ENCODE results near the gene CACNG3. TPM values are rescaled to one million over a fixed set of nuclear protein-coding genes. Genes with fewer than 3 reads are reported as not detected.

Gene CACNG3
- total RNA-seq, 1 experiment from 2014 or later: not detected

- DNase-seq: no peak
- no peaks in the 10 kb centered on the region for H3K9me2 ChIP-seq (replicated peaks; ENCODE audit: low read length)
- intact Hi-C loops (cut with micrococcal nuclease): no loop called here
- H3K27ac ChIP-seq (ENCODE audit: low read length): no peak overlapping the region
- no TSS peak for BruUV-seq (replicated peaks)
- TF ChIP-seq CTCF (conservative IDR thresholded peaks at IDR 0.05; ENCODE audit: low read depth, low read length) (no peak), EZH2 (IDR thresholded peaks at IDR 0.05; ENCODE audit: low read length, unreplicated experiment) (no peak), EZH2phosphoT487 (IDR thresholded peaks at IDR 0.05; ENCODE audit: borderline replicate concordance, low read length) (no peak)
- no peaks in the 10 kb centered on the region for H4K20me1 ChIP-seq (ENCODE audit: low read length)
- H3F3A ChIP-seq (ENCODE audit: low read length, unreplicated experiment): no peaks in the 10 kb centered on the region
- no peak for ATAC-seq
- no peaks in the 10 kb centered on the region for H3K79me2 ChIP-seq (ENCODE audit: low read length)
- ChIA-PET CTCF (no interaction called here), POLR2A (ENCODE audit: unreplicated experiment) (no interaction called here)
- H3K4me1 ChIP-seq (ENCODE audit: insufficient read depth, low read length): no peaks in the 10 kb centered on the region
- H3K4me3 ChIP-seq (ENCODE audit: low read length): no peak overlapping the region
- peaks cover 35% of the 10 kb centered on the region for H3K27me3 ChIP-seq (ENCODE audit: low read length)
- H3K9me3 ChIP-seq (ENCODE audit: low read length): no peaks in the 10 kb centered on the region
- H2AFZ ChIP-seq (ENCODE audit: low read length): no peak overlapping the region
- H3K9ac ChIP-seq (ENCODE audit: low read length): no peak overlapping the region
- H3K4me2 ChIP-seq (ENCODE audit: low read length): no peak overlapping the region
- H3K36me3 ChIP-seq (ENCODE audit: low read depth, low read length): no peaks in the 10 kb centered on the region
Measured at GRCh38 chr16:24322106-24322505, 66.0 kb downstream of the CACNG3 start.

- no TSS peak for BruUV-seq (replicated peaks)
- Histone ChIP-seq H3K79me2 (ENCODE audit: low read length) (no peaks in the 10 kb centered on the region), H3K4me2 (ENCODE audit: low read length) (no peak overlapping the region), H4K20me1 (ENCODE audit: low read length) (no peaks in the 10 kb centered on the region), H3K4me3 (ENCODE audit: low read length) (no peak overlapping the region), H3K27me3 (ENCODE audit: low read length) (peaks cover 35% of the 10 kb centered on the region), H3F3A (ENCODE audit: low read length, unreplicated experiment) (no peaks in the 10 kb centered on the region), H3K27ac (ENCODE audit: low read length) (no peak overlapping the region), H3K9ac (ENCODE audit: low read length) (no peak overlapping the region), H2AFZ (ENCODE audit: low read length) (no peak overlapping the region), H3K4me1 (ENCODE audit: insufficient read depth, low read length) (no peaks in the 10 kb centered on the region), H3K9me3 (ENCODE audit: low read length) (no peaks in the 10 kb centered on the region), H3K36me3 (ENCODE audit: low read depth, low read length) (no peaks in the 10 kb centered on the region), H3K9me2 (replicated peaks; ENCODE audit: low read length) (no peaks in the 10 kb centered on the region)
- no peak for ATAC-seq
- no peak for TF ChIP-seq CTCF (conservative IDR thresholded peaks at IDR 0.05; ENCODE audit: low read depth, low read length)
- POLR2A ChIA-PET (ENCODE audit: unreplicated experiment): no interaction called here
- intact Hi-C loops (cut with micrococcal nuclease): no loop called here
- DNase-seq: no peak
- CTCF ChIA-PET: no interaction called here
Measured at GRCh38 chr16:24324421-24324820, 68.3 kb downstream of the CACNG3 start.

GRCh38 chr16:24328835-24329452 lies 72.8 kb downstream of the CACNG3 start:
- TF ChIP-seq CTCF (conservative IDR thresholded peaks at IDR 0.05; ENCODE audit: low read depth, low read length) (no peak), EZH2phosphoT487 (IDR thresholded peaks at IDR 0.05; ENCODE audit: borderline replicate concordance, low read length) (no peak), EZH2 (IDR thresholded peaks at IDR 0.05; ENCODE audit: low read length, unreplicated experiment) (no peak)
- no peaks in the 10 kb centered on the region for H3K79me2 ChIP-seq (ENCODE audit: low read length)
- H3K9me2 ChIP-seq (replicated peaks; ENCODE audit: low read length): no peaks in the 10 kb centered on the region
- H2AFZ ChIP-seq (ENCODE audit: low read length): no peak overlapping the region
- no peak overlapping the region for H3K4me3 ChIP-seq (ENCODE audit: low read length)
- no peak overlapping the region for H3K9ac ChIP-seq (ENCODE audit: low read length)
- ChIA-PET POLR2A (ENCODE audit: unreplicated experiment) (no interaction called here), CTCF (no interaction called here)
- no peaks in the 10 kb centered on the region for H3K9me3 ChIP-seq (ENCODE audit: low read length)
- intact Hi-C loops (cut with micrococcal nuclease): no loop called here
- no peaks in the 10 kb centered on the region for H3F3A ChIP-seq (ENCODE audit: low read length, unreplicated experiment)
- no peak overlapping the region for H3K4me2 ChIP-seq (ENCODE audit: low read length)
- no peaks in the 10 kb centered on the region for H3K4me1 ChIP-seq (ENCODE audit: insufficient read depth, low read length)
- ATAC-seq (no peak), DNase-seq (no peak)
- H3K36me3 ChIP-seq (ENCODE audit: low read depth, low read length): no peaks in the 10 kb centered on the region
- no TSS peak for BruUV-seq (replicated peaks)
- H3K27me3 ChIP-seq (ENCODE audit: low read length): peaks cover 18% of the 10 kb centered on the region
- no peaks in the 10 kb centered on the region for H4K20me1 ChIP-seq (ENCODE audit: low read length)
- H3K27ac ChIP-seq (ENCODE audit: low read length): no peak overlapping the region

Data from PC-3 (cell line).